ENCODE results near the gene CELF2.

CELF2 gene

DNA sequence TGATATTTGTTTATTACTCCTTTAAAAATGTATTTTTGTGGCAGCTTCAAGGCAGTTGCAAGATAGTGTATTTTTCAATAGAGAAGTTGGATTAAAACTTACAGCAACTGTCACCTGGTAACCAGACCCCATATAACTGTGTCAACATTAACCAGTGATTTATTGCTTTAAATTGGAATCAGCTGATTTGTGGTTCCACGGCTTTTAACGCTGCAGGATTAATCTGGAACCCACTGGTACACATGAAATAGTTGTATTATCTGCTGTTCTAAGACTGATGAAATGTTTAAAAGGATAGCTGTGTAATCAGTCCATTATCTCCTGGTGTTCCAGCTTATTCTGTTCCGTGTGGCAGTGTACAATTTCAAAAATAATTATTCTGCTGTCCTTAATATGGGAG lies 180.2 kb downstream of the CELF2 start:
- DNase-seq (ENCODE audit: low read depth): no peak

- no peak for DNase-seq (ENCODE audit: low read depth)
Observed at GRCh38 chr10:11201911-11202310, 184.2 kb downstream of the CELF2 start.

- no peak for DNase-seq (ENCODE audit: low read depth)
Observed at GRCh38 chr10:11204351-11204942, 186.8 kb downstream of the CELF2 start.

DNA sequence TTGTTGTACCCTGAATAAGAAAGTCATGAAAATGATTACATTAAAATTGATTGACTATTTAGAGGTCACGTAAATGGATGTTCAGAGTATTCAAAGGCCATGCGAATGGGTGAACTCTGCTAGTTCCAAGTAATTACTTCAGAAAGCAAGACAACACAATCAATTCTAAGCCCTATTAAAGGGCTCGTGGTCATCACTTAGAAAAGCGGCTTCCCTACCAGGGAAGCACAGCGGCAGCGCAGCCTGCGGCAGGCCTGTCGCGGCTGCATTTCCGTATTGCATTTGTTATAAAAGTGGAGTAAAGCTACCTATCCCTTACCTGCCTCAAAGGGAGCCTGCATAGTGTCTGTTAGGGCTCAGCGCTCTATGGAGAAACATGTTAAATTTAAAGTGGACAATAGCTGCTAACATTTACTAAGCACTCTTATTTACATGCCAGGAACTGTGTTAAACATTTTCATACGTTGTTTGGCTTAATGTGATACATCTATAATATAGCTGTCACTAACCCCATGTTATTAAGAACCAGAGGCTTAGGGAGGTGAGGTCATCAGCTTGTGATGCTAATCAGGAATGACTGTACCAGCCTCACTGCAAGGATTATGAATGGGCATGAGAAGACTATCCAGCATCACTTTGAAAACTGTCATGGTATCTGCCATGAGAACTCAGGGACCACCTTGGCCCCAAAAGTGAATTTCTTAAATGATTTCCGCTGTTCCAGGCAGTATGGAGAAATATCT lies 187.5 kb downstream of the CELF2 start:
- DNase-seq (ENCODE audit: low read depth): no peak

GRCh38 chr10:11206676-11207559 lies 189.2 kb downstream of the CELF2 start:
- DNase-seq (ENCODE audit: low read depth): no peak

DNA sequence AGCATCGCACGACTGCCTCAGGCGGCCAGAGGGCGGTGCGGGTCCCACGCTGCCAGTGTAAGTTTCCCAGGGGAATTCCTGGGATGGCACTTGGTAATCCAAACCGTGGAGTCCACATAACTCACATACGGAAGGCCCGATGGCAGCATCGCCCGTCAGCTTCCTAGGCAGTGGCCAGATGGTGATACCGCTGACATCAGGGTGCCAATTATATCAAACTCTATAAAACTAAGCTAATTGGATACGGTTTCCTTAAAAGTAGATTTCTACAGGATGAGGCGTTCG lies 189.8 kb downstream of the CELF2 start:
- no peak for DNase-seq (ENCODE audit: low read depth)

DNA sequence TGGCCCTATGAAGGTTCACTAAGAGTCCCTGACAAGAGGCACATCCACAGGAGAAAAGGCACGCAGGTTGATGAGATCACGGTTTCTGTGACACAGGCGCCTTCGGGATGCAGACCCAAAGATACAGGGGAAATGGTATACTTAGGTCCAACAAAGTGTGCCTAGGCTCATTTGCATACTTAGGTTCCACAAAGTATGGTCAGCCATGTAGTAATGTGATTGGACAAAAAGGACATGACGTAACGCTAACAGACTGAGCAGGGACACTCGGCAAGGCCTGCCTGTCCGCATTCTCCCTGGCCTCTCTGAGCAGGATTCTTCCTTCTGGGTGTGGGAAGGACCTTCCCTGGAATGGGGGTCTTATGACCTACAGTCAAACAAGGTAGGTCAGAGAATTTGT lies 190.6 kb downstream of the CELF2 start:
- no peak for DNase-seq (ENCODE audit: low read depth)

- DNase-seq (ENCODE audit: low read depth): no peak
Observed at GRCh38 chr10:11208908-11209829, 191.5 kb downstream of the CELF2 start.

DNA sequence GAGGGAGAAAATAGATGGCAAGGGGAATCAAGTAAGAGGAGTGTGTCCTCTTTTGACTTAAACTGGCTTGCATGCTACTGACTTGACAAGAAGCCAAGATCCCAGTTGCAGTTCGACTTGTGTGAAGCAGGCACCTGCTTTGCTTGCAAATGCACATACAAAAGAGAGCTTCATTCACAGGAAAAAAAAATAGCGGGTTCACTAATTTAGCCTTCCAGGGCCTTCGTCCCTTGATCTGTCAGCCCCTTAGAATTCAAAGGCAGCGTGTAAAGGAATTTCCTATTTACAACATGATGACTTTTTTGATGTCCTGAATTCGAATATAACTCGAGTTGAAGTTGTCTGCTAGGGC lies 192.1 kb downstream of the CELF2 start:
- no peak for DNase-seq (ENCODE audit: low read depth)

DNA sequence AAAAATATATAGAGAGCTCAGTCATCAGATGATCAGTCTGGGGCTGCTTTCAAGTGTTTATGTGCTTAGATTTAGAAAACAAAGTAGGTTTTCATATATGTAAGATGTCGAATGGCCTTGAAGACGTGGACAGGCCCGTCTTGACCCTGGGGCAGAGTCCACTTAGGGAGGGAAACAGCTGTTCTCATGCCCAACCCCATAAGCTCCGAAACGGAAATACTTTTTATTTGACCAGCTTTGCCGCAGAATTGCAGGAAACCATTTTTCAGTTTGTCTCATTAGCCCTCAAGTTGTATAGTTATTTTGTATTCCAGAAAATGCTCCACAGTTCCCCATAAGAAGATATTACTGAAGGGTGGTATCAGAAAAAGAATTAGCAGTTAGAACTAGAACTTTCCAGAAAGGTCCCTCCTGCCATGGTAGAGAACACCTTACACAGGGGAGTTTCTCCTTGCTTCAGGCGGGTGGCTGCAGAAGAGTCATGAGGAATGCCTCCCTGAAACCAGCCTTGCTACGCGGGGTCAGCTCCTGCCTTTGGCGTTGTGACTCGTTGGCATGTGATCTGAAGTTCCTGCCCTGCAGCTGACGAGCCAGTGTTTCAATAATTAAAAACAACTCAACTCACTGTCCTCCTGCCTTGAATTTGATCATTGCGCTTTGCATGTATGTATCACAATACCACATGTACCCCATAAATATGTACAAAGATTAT lies 192.7 kb downstream of the CELF2 start:
- DNase-seq (ENCODE audit: low read depth): no peak

DNA sequence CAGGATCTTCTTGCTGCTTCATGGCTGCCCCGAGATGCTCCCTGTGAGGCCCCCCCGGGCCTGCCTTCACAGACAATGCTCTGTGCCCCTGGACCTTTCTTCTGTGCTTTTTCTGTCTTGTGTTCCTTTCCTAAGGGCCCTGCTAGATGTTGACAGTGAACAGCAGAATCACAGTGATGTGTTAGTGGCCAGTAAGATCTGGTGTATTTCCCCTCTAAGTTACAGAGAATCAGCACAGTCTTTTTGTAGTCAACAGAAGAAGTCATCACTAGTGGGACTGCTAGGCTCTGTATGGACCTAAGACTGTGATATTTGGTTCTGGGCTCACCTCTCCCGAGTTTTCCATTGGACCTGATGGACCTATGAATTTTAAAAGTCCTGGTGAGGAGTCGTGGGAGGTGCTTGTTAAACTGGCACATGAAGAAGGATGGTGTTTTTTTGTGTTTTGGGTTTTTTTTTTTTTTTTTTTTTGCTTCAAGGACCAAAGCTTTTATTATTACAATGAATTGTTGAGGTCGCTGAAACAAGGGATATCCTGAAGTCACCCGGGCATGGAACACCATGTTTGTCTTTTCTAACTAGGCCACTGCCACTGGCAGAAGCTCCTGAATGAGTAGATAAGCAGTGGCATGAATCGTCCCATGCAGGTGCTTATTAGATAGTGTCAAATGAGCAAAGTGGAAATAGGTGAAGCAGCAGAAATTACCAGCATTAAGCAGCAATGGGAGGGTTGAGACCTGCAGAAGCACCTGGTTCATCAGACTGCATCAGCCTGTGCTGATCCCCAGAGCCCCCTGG lies 194.8 kb downstream of the CELF2 start:
- no peak for DNase-seq (ENCODE audit: low read depth)

- no peak for DNase-seq (ENCODE audit: low read depth)
Observed at GRCh38 chr10:11213137-11213536, 195.5 kb downstream of the CELF2 start.

DNA sequence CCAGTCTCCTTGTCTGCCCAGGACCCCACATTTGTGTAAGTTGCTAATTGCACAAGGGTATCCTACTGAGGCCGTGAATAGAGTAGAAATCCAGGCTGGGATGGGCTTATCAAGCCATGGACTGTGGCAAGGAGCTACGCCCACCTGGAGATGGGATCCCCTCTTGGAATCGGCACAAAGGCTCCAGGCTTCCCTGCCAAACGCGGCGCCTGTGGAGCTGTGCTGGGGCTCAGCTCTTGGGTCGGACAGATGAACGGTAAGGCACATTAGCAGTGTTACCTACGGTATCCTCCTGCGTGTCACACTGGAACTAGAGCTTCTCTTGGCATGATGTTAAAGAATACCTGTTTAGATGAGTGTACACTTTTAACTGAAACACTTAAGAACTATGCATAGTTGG lies 196.7 kb downstream of the CELF2 start:
- DNase-seq (ENCODE audit: low read depth): no peak

GRCh38 chr10:11215471-11215870 lies 197.8 kb downstream of the CELF2 start:
- no peak for DNase-seq (ENCODE audit: low read depth)

DNA sequence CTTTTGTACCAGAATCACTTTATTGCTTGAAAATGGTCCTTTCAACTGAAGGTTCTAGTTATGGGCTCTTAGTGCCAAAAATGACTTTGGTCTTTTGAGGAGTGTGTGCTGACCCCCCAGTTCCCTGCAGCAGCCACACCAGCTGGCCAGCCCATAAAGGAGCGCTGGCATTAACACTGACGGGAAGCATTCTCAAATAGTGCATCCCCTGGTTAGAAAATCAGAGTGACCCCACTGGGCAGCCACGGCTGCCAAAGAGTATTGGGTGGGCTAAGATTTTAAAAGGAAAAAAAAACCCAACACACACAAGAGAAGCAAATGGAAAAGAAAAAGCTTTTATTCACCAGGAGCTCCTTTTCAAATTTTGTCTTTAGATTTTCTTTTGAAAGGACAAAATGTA lies 199.8 kb downstream of the CELF2 start:
- no peak for DNase-seq (ENCODE audit: low read depth)

DNA sequence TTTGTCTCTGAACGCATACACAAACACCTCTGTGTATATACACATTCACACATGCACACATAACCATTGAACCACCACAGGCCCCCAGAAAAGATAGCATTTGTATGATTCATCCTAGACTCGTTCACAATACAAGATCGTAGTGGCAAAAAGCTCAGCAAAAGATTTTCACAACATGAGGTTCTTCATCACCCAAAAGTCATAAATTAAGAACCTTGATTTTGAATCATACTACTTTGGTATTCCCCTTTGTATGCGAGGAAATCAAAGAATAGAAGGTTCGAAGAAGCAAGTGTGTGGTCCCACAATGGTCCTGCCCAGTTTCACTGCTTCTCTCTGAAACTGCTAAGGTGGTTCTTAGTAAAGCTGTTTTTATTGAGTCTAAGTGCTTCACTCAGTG lies 200.7 kb downstream of the CELF2 start:
- no peak for DNase-seq (ENCODE audit: low read depth)

DNA sequence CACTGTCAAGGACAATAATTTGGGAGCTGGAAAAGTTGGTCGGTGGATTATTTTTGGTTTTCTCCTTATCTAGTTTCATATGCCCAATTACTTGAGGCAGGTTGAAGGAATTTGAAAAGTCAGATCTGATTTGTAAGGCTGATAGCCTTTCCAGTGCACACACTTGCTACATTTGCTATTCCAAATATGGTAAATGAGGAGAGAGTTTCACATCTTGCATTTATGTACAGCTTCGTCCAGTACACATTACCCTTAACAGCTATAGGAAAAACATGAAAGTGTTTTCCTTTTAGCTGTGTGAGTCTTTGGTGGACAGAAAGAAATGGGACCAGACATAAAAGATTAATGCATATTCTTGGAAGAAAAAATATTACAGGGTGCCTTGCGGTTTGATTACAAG lies 201.8 kb downstream of the CELF2 start:
- DNase-seq (ENCODE audit: low read depth): no peak

GRCh38 chr10:11223081-11223480 lies 205.4 kb downstream of the CELF2 start:
- DNase-seq (ENCODE audit: low read depth): no peak

- DNase-seq (ENCODE audit: low read depth): no peak
Observed at GRCh38 chr10:11223507-11224140, 206.0 kb downstream of the CELF2 start.

DNA sequence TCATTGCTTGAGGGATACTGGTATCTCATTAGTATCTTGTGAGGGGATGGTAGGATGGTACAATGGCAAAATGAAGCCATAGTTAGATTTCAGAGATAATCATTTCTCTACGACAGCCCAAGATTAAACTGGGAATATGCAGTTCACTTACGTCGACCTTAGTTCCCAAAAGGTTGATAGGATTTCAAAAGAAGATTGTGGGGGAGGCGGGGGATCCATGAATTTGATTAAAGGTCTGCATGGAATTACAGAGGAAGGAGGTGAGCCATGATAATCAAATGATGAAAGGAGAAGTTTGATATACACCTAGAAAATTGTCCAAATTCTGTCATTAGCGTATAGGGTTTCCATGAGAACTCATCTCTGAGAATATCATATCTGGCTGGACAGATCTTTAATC lies 206.6 kb downstream of the CELF2 start:
- no peak for DNase-seq (ENCODE audit: low read depth)
